Activated naive CD8-positive, alpha-beta T cell (primary cell): Measurements from ENCODE around the gene USH2A.

ENCODE experiments used
- H3K27ac Mint-ChIP-seq: one replicate; pipeline ENCODE4 v1.8.0; 2021; ENCODE audit warnings: mixed read lengths
- H3K27me3 Mint-ChIP-seq: one replicate; pipeline ENCODE4 v1.8.0; 2021; ENCODE audit warnings: mixed read lengths
- H3K36me3 Mint-ChIP-seq: one replicate; pipeline ENCODE4 v1.8.0; 2021; ENCODE audit warnings: mixed read lengths
- H3K4me1 Mint-ChIP-seq: one replicate; pipeline ENCODE4 v1.8.0; 2021; ENCODE audit warnings: low read depth, mixed read lengths
- H3K4me3 Mint-ChIP-seq: one replicate; pipeline ENCODE4 v1.8.0; 2021; ENCODE audit warnings: mild to moderate bottlenecking, mixed read lengths
- H3K9me3 Mint-ChIP-seq: one replicate; pipeline ENCODE4 v1.8.0; 2021; ENCODE audit warnings: low read depth, mixed read lengths

The USH2A gene

DNA sequence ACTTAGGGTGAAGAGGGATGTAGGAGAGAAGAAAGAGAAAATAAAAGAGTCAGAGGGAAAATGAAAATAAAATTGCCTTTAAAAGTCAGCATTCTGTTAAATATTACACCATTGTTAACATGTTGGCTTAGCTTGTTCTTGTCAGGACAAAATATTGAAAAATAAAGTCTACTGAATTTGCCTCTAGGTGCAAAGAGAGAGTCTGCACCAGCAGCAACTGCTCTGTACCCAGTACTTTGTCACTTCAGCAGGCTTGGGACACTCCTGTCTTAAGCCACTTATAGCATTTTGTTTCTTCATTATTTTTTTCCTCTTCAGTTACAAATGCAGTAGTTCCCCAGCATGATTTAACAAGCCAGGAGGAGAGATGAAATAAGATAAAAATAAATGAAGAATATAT, 11.0 kb upstream of the USH2A start:
- H3K9me3 Mint-ChIP-seq = peaks cover 5% of the 10 kb centered on the region
- no peak overlapping the region for H3K4me3 Mint-ChIP-seq
- no peaks in the 10 kb centered on the region for H3K4me1 Mint-ChIP-seq
- no peaks in the 10 kb centered on the region for H3K36me3 Mint-ChIP-seq
- H3K27me3 Mint-ChIP-seq = no peaks in the 10 kb centered on the region
- H3K27ac Mint-ChIP-seq = no peak overlapping the region

- H3K27ac Mint-ChIP-seq = no peak overlapping the region
- no peaks in the 10 kb centered on the region for H3K36me3 Mint-ChIP-seq
- H3K27me3 Mint-ChIP-seq = no peaks in the 10 kb centered on the region
- H3K4me1 Mint-ChIP-seq = no peaks in the 10 kb centered on the region
- peaks cover 5% of the 10 kb centered on the region for H3K9me3 Mint-ChIP-seq
- no peak overlapping the region for H3K4me3 Mint-ChIP-seq
Measured at GRCh38 chr1:216433175-216433574, 9.9 kb upstream of the USH2A start.

DNA sequence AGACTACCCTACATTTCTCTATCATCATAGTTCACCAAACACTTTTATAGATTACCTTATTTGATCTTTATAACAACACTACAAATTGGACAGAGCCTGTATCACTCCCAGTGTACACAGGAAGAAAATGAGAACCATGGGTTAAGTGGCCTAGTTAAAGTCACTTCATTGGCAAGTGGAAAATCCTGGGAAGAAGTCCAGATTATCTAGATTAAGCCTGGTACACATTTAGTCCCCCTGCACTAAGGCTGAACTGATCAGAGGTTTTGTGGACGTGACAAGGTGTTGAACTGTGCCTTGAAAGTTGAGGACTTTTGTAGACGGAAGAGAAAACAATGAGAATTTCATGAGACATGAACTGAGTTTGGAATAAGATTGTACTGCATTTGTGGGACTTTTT, 7.5 kb upstream of the USH2A start:
- H3K27me3 Mint-ChIP-seq = no peaks in the 10 kb centered on the region
- no peak overlapping the region for H3K4me3 Mint-ChIP-seq
- H3K36me3 Mint-ChIP-seq = no peaks in the 10 kb centered on the region
- H3K4me1 Mint-ChIP-seq = no peaks in the 10 kb centered on the region
- peaks cover 5% of the 10 kb centered on the region for H3K9me3 Mint-ChIP-seq
- H3K27ac Mint-ChIP-seq = no peak overlapping the region

GRCh38 chr1:216425577-216425976, 2.3 kb upstream of the USH2A start:
- no peaks in the 10 kb centered on the region for H3K36me3 Mint-ChIP-seq
- H3K9me3 Mint-ChIP-seq = peaks cover 5% of the 10 kb centered on the region
- no peaks in the 10 kb centered on the region for H3K4me1 Mint-ChIP-seq
- no peak overlapping the region for H3K4me3 Mint-ChIP-seq
- H3K27ac Mint-ChIP-seq = no peak overlapping the region
- no peaks in the 10 kb centered on the region for H3K27me3 Mint-ChIP-seq

- Mint-ChIP-seq H3K4me1 (no peaks in the 10 kb centered on the region), H3K4me3 (no peak overlapping the region), H3K36me3 (no peaks in the 10 kb centered on the region), H3K9me3 (peaks cover 6% of the 10 kb centered on the region), H3K27me3 (no peaks in the 10 kb centered on the region), H3K27ac (no peak overlapping the region)
Measured at GRCh38 chr1:216420746-216421145, 2.5 kb downstream of the USH2A start.

GRCh38 chr1:216420263-216420662, 3.0 kb downstream of the USH2A start:
- peaks cover 6% of the 10 kb centered on the region for H3K9me3 Mint-ChIP-seq
- H3K4me3 Mint-ChIP-seq = no peak overlapping the region
- no peaks in the 10 kb centered on the region for H3K36me3 Mint-ChIP-seq
- H3K27me3 Mint-ChIP-seq = no peaks in the 10 kb centered on the region
- H3K4me1 Mint-ChIP-seq = no peaks in the 10 kb centered on the region
- H3K27ac Mint-ChIP-seq = no peak overlapping the region

- H3K36me3 Mint-ChIP-seq = no peaks in the 10 kb centered on the region
- no peaks in the 10 kb centered on the region for H3K27me3 Mint-ChIP-seq
- no peak overlapping the region for H3K4me3 Mint-ChIP-seq
- H3K27ac Mint-ChIP-seq = no peak overlapping the region
- H3K4me1 Mint-ChIP-seq = no peaks in the 10 kb centered on the region
- peaks cover 6% of the 10 kb centered on the region for H3K9me3 Mint-ChIP-seq
Measured at GRCh38 chr1:216416488-216416887, 6.8 kb downstream of the USH2A start.

- H3K27me3 Mint-ChIP-seq = no peaks in the 10 kb centered on the region
- H3K36me3 Mint-ChIP-seq = no peaks in the 10 kb centered on the region
- H3K4me3 Mint-ChIP-seq = no peak overlapping the region
- peaks cover 6% of the 10 kb centered on the region for H3K9me3 Mint-ChIP-seq
- no peaks in the 10 kb centered on the region for H3K4me1 Mint-ChIP-seq
- no peak overlapping the region for H3K27ac Mint-ChIP-seq
Measured at GRCh38 chr1:216410026-216410425, 13.2 kb downstream of the USH2A start.

GRCh38 chr1:216390956-216391355, 32.3 kb downstream of the USH2A start:
- H3K27me3 Mint-ChIP-seq = no peaks in the 10 kb centered on the region
- H3K4me1 Mint-ChIP-seq = no peaks in the 10 kb centered on the region
- no peaks in the 10 kb centered on the region for H3K36me3 Mint-ChIP-seq
- H3K27ac Mint-ChIP-seq = no peak overlapping the region
- H3K4me3 Mint-ChIP-seq = no peak overlapping the region
- peaks cover 7% of the 10 kb centered on the region for H3K9me3 Mint-ChIP-seq

GRCh38 chr1:216389774-216390173, 33.5 kb downstream of the USH2A start:
- Mint-ChIP-seq H3K4me1 (no peaks in the 10 kb centered on the region), H3K4me3 (no peak overlapping the region)

GRCh38 chr1:216388558-216388957, 34.7 kb downstream of the USH2A start:
- Mint-ChIP-seq H3K27me3 (no peaks in the 10 kb centered on the region), H3K4me3 (no peak overlapping the region), H3K27ac (no peak overlapping the region), H3K4me1 (no peaks in the 10 kb centered on the region), H3K9me3 (peaks cover 9% of the 10 kb centered on the region), H3K36me3 (no peaks in the 10 kb centered on the region)

More at GRCh38 chr1:216389774-216390173, 33.5 kb downstream of the USH2A start:
- Mint-ChIP-seq H3K36me3 (no peaks in the 10 kb centered on the region), H3K27ac (no peak overlapping the region), H3K27me3 (no peaks in the 10 kb centered on the region), H3K9me3 (peaks cover 9% of the 10 kb centered on the region)

GRCh38 chr1:216387782-216388181, 35.5 kb downstream of the USH2A start:
- Mint-ChIP-seq H3K27me3 (no peaks in the 10 kb centered on the region), H3K4me1 (no peaks in the 10 kb centered on the region), H3K9me3 (peaks cover 9% of the 10 kb centered on the region), H3K4me3 (no peak overlapping the region), H3K36me3 (no peaks in the 10 kb centered on the region), H3K27ac (no peak overlapping the region)

DNA sequence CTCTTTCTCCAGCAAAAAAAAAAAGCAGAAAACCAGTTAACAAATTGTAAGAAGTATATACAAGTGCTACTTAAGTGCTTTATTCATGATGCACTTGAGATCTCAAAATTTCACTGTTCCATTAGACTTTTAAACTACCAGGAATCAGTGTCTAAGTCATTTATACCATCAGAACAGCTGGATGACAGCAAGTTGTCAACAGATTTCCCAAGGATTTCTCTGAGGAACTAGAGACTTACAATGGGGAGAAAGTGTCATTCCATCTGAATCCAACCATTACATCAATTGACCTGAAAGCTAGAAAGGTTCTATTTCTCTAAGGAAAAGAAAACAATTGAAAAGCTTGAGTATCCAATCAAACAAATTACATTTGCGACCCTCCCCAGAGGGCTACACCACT, 43.8 kb downstream of the USH2A start:
- no peak overlapping the region for H3K4me3 Mint-ChIP-seq
- H3K9me3 Mint-ChIP-seq = peaks cover 3% of the 10 kb centered on the region
- no peaks in the 10 kb centered on the region for H3K36me3 Mint-ChIP-seq
- H3K4me1 Mint-ChIP-seq = no peaks in the 10 kb centered on the region
- no peak overlapping the region for H3K27ac Mint-ChIP-seq
- H3K27me3 Mint-ChIP-seq = no peaks in the 10 kb centered on the region

- Mint-ChIP-seq H3K4me1 (no peaks in the 10 kb centered on the region), H3K27ac (no peak overlapping the region), H3K4me3 (no peak overlapping the region), H3K27me3 (no peaks in the 10 kb centered on the region), H3K36me3 (no peaks in the 10 kb centered on the region), H3K9me3 (peaks cover 13% of the 10 kb centered on the region)
Measured at GRCh38 chr1:216368249-216368648, 55.0 kb downstream of the USH2A start.

GRCh38 chr1:216366979-216367378, 56.3 kb downstream of the USH2A start:
- Mint-ChIP-seq H3K4me1 (no peaks in the 10 kb centered on the region), H3K27ac (no peak overlapping the region), H3K9me3 (peaks cover 4% of the 10 kb centered on the region), H3K4me3 (no peak overlapping the region), H3K36me3 (no peaks in the 10 kb centered on the region), H3K27me3 (no peaks in the 10 kb centered on the region)

GRCh38 chr1:216356945-216357344, 66.3 kb downstream of the USH2A start:
- H3K4me3 Mint-ChIP-seq = no peak overlapping the region
- H3K36me3 Mint-ChIP-seq = no peaks in the 10 kb centered on the region
- H3K27me3 Mint-ChIP-seq = no peaks in the 10 kb centered on the region
- no peak overlapping the region for H3K27ac Mint-ChIP-seq
- no peaks in the 10 kb centered on the region for H3K4me1 Mint-ChIP-seq
- no peaks in the 10 kb centered on the region for H3K9me3 Mint-ChIP-seq

DNA sequence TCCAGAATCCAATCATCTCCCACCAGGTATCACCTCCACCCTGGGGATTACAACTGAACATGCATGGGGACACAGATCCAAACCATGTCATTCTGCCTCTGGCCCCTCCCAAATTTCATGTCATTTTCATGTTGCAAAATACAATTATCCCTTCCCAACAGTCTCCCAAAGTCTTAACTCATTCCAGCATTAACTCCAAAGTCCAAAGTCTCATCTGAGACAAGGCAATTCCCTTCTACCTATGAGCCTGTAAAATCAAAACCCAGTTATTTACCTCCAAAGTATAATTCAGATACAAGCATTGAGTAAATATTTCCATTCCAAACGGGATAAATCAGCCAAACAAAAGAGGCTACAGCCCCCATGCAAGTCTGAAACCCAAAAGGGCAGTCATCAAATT, 73.1 kb downstream of the USH2A start:
- no peaks in the 10 kb centered on the region for H3K36me3 Mint-ChIP-seq
- no peak overlapping the region for H3K4me3 Mint-ChIP-seq
- H3K4me1 Mint-ChIP-seq = no peaks in the 10 kb centered on the region
- H3K27me3 Mint-ChIP-seq = no peaks in the 10 kb centered on the region
- peaks cover 10% of the 10 kb centered on the region for H3K9me3 Mint-ChIP-seq
- no peak overlapping the region for H3K27ac Mint-ChIP-seq
